RCC 7860 (cell line): ENCODE data around the gene UCK2.

ENCODE experiments used
- DNase-seq: peaks from one replicate; pipeline ENCODE4 v3.0.0-alpha.2; 2015; ENCODE audit warnings: low spot score
- FAIRE-seq: peaks from 2 replicates; lab custom pipeline; 2012; peaks lifted over from hg19 to GRCh38; lab: Jason Lieb, UNC

Gene UCK2

DNA sequence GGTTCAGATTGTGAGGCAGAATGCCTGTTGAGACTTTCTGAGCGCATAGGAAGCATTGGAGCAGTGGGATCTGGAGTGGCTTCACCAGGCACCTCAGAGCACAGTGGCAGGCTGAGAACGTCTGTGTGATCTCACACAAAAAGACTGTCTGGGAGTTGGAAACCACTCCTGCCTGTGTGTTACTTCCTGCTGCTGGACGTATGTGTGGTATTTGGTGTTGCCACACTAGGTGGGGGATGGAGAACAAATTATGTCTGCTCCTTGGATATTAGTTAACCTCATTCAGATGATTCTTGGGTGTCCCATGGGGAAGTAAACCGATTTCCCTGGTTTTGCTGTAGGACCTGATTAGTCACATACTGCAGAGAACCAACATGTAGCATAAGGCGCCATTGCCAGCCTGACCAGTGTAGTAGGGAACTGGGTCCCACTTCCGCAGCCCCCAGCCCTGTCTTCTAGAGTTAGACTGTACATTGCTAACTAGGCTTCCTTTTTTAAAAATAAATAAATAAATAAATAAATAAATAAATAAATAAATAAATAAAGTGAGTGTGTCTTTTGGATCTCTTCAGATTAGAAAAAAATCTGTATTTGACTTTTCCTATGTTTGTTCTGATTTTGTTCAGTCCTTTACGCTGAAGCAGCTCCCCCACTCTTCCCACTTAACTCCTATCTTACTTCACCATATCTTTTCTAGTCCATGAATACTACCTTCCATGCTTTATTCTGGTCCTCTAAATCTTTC lies 26.9 kb downstream of the UCK2 start:
- FAIRE-seq (peak; percentile 84), DNase-seq (peak; percentile 95)

DNA sequence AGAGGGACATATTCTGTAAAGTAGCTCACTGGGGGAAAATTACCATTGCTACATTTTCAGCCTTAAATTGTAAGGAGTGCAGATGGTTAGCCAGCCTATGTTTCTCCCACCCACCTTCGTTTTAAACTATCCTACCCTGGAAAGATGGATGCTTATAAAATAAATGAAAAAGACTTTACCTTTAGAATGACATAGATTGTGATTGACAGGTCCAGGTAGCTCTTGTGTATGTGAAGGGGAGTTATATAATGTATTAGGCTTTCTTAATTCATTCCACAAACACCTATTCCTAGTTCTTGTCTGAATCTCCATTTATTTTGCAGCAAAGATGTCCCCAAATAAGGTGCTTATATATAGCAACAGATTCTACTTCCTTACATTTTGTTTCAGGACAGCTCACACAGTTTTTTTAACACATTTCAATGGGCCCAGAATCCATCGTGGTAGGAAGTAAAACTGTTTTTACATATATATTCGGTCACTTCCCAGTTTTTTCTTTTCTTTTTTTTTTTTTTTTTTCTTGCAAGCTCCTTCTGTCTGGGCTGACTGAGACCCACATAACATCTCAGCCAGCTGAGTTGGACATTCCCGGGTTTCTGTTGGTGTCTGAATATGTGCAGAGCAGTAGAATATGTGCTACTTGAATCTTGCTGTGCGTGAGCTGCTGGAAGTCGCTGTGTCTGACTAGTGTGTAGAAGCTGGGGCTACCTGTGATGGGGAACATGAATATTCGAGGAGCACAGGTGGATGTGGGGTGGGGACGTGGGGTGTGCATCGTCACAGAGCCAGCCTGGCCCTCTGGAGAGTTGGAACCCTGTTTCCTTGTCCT lies 27.8 kb downstream of the UCK2 start:
- no peak for FAIRE-seq

GRCh38 chr1:165856021-165856420 lies 28.6 kb downstream of the UCK2 start:
- no peak for DNase-seq
- no peak for FAIRE-seq

More for the DNA sequence above, 27.8 kb downstream of the UCK2 start:
- no peak for DNase-seq

GRCh38 chr1:165856606-165857005 lies 29.2 kb downstream of the UCK2 start:
- DNase-seq, result no peak

GRCh38 chr1:165857046-165857801 lies 29.8 kb downstream of the UCK2 start:
- DNase-seq (peak; percentile 81), FAIRE-seq (peak; percentile 90)

More at GRCh38 chr1:165856606-165857005, 29.2 kb downstream of the UCK2 start:
- FAIRE-seq, result no peak

DNA sequence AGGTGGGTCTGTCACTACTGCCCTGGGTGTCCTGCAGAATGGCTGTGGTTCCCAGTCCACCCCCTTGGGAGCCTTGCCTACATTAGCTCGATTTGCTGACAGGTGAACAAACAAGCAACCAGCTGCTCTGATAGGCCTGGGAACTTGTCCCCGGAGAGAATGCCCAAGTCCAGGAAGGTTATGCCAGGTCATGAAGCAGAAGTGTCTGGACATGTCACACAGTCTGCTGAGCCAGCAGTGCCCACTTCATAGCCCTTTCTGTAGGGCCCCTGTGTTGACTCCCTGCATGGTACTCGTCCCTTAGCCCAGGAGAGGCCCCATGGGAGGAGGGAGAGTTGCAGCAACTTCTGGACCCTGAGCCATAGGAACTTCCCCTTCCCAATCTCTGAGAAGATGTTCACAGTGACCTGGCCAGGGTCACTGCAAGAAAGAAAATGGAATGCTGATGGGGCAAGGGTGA lies 31.0 kb downstream of the UCK2 start:
- FAIRE-seq, result no peak
- no peak for DNase-seq

DNA sequence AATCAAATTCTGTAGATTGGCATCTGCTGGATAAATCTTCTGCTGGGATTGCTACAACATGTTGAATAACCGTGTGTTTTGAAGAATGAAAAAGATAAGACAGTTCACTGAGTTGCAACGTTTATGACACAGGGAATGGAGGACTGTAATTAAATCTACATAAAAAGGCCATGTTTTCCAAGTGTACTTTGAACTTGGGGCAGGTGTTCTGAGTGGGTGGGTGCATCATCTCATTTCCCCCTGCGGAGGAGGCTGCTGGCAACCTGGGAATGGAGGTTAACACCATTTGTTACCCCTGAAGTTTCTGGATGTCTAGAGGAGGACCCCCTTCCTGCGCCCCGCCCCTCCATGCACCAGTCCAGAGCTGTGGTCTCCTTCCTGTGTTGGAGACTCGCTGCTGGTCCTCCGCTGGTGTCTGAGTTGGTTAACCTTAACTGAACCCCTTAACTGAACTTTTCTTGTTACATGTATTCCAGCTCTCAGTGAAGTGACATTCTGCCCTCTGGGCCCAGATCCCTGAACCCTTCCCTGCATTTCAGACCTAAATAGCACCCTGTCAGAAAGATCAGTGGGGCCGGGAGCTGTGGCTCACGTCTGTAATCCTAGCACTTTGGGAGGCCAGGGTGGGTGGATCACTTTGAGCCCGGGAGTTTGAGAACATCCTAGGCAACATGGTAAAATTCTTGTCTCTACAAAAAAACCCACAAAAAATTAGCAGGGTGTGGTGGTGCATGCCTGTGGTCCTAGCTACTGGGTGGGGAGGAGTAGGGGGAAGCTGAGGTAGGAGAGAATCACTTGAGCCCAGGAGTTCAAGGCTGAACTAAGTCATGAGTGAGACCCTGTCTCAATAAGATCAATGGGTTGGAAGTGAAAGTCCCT lies 31.8 kb downstream of the UCK2 start:
- FAIRE-seq (no peak), DNase-seq (no peak)

GRCh38 chr1:165860065-165860464 lies 32.7 kb downstream of the UCK2 start:
- FAIRE-seq, result no peak

GRCh38 chr1:165861911-165862310 lies 34.5 kb downstream of the UCK2 start:
- FAIRE-seq (no peak), DNase-seq (no peak)

More at GRCh38 chr1:165860065-165860464, 32.7 kb downstream of the UCK2 start:
- no peak for DNase-seq

DNA sequence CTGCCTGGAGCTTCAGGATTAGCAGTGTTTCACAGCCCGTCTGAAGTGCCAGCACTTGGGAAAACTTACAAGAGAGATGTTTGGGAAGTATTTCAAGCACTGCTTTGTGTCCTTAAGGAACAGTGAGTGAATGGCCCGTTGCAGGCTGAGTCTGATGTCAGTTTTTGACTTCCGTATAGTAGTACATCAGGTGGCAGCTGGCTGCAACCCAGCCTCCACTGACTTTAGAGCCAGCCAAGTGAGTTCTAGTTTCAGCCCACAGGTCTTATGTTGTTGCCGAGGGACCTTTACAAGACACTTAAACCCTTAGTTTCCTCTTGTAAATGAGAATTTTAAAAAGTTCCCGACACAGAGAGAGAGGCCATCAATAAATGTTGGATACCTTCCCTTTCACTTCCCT lies 35.0 kb downstream of the UCK2 start:
- FAIRE-seq (no peak), DNase-seq (no peak)

GRCh38 chr1:165863346-165863745 lies 35.9 kb downstream of the UCK2 start:
- DNase-seq (no peak), FAIRE-seq (no peak)

DNA sequence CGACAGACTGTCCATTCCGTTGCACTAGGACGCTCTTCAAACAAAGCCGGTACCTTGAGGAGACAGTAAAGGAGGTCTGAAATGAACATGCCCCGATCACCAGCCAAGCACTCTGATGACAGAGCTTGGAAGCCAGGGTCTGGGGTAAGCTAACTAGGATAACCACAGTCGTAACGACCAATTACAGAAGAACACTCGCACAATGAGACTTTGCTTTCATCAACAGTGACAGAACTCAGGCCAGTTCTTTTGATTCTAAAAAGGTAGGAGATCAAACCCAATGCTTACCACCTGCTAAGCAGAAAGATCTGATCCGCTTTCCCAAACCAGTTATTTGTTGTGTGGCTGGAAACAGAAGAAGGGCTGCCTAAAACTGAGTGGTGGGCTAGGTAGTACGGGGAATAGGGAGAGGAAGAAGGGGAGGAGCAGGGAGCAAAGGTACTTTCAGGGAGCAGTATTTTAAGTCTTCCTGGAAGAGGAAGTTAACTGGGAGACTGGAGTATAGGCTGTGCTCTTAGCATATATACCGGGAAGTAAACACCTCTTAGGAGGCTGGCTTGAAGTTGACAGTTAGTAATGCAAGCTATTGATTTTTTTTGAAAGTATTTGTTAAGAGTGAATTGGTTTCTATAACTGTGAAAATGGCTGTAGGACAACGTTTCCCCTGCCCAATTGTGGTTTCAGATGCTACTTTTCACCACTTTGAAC lies 38.4 kb downstream of the UCK2 start:
- no peak for DNase-seq
- no peak for FAIRE-seq

DNA sequence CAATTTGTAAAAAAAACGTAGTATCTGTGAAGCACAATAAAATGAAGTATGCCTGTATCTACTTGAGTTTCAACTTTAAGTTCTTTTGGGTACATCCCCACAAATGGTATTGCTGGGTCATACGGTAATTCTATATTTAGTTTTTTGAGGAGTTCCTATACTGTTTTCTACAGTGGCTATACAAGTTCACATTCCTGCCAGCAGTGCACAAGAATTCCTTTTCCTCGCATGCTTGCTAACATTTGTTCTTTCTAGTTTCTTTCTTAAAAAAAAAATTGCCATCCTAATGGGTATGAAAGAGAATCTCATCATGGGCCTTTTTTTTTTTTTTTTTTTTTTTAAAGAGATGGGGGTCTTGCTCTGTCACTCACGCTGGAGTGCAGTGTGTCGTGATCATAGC lies 41.9 kb downstream of the UCK2 start:
- FAIRE-seq (no peak), DNase-seq (no peak)

DNA sequence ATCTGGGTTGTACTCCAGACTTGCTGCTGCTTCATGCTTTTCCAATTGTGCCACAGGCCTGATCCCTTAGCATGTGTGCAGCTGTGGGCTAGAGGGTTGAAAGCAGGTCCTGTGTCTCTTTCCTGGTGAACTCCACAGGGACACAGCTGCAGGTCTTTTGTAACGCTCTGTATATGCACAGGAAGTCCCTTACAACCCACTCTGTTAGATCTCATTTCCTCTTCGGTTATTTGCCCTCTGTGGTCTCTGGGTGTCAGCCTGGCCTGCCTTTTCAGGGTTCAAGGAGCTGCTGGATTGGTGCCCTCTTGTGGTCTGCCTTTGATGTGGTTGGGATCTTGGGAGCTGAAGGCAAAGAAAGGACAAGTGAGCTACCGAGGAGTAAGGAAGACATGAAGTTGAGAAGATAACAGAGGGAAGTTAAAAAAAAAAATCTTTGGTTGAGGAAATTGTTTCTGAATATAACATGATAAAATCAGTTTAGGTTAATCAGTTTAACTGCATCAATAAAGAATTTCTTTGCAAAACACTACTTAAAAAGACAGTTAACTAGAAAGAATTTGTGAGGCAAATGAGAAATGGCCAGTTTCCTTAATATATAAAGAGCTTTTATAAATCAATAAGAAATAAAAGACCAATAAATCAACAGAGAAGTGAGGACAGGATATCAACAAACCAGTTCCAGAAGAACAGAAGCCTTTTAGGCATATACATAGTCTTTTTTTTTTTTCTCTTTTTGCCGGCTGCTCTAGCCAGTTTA lies 44.1 kb downstream of the UCK2 start:
- FAIRE-seq (peak; percentile 89), DNase-seq (peak; percentile 85)

DNA sequence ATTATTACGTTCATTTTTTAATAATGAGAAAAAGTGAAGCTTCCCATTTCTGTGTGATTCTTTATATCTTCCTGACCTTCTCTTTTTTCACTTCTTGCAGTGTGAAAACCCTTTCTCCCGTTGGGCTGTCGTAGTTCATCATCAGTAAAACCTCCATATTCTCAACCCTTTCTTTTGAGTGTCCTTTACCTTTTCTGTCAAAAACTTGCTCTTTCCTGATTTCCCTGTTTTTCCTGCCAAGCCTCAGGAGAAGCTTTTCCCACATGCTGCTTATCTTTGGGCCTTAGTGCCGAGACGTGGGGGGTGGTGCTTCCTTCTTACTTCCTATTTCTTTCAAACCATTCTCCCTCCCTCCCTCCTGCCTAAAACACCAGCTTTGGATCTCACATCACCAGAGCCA lies 46.1 kb downstream of the UCK2 start:
- FAIRE-seq, result no peak
- no peak for DNase-seq

GRCh38 chr1:165874643-165875042 lies 47.2 kb downstream of the UCK2 start:
- DNase-seq, result no peak
- FAIRE-seq, result no peak

DNA sequence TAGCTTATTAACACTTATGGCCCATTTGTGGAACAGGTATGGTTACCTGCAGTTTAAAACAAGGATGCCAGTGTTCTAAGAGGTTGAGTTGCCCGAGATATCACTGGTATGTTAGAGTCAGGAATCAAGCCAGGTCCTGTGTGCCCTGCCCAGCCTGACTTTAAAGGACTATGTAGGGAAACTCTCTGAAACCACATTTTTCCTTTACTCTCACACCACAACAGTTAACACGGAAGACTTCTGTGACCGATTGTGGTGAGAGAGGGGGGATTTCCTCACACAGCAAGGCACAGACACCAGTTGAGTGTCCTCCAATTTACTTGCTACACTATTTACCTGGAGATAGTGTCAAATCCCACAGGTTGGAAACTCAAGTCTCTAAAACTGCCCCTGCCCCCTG lies 47.8 kb downstream of the UCK2 start:
- FAIRE-seq (no peak), DNase-seq (no peak)

- DNase-seq (no peak), FAIRE-seq (no peak)
Observed at GRCh38 chr1:165875604-165876003, 48.2 kb downstream of the UCK2 start.

- DNase-seq (no peak), FAIRE-seq (no peak)
Observed at GRCh38 chr1:165876121-165876520, 48.7 kb downstream of the UCK2 start.
